BLaER1 treated with 17β-estradiol and CSF1 and Interleukin-3, amounts not matched to agents 10 nM and 100 nM (cell line): ENCODE data around the gene TGFBR3.
A peak's percentile ranks its signal among the peaks of the same experiment; 100 is the strongest.

Source experiments
- H3K27ac ChIP-seq, 11 experiments: shearing (Covaris generic); formaldehyde crosslinking; 2 replicates each; pipeline ENCODE4 v1.8.1; 2022
- H3K27me3 ChIP-seq, 11 experiments: shearing (Covaris generic); formaldehyde crosslinking; 2 replicates each; pipeline ENCODE4 v1.8.1; 2022
- H3K36me3 ChIP-seq, 11 experiments: shearing (Covaris generic); formaldehyde crosslinking; 2 replicates each; pipeline ENCODE4 v1.8.1; 2022
- H3K4me1 ChIP-seq, 10 experiments: shearing (Covaris generic); formaldehyde crosslinking; 2 replicates each; pipeline ENCODE4 v1.8.1; 2022
- H3K4me2 ChIP-seq, 11 experiments: shearing (Covaris generic); formaldehyde crosslinking; 2 replicates each; pipeline ENCODE4 v1.8.1; 2022
- H3K4me3 ChIP-seq, 10 experiments: shearing (Covaris generic); formaldehyde crosslinking; 2 replicates each; pipeline ENCODE4 v1.8.1; 2022
- H3K9ac ChIP-seq, 11 experiments: shearing (Covaris generic); formaldehyde crosslinking; 2 replicates each; pipeline ENCODE4 v1.8.1; 2022
- H3K9me3 ChIP-seq, 11 experiments: shearing (Covaris generic); formaldehyde crosslinking; replicated peaks in 1 of 11; 2 replicates each; pipeline ENCODE4 v1.8.1; 2022
- H4K20me1 ChIP-seq, 11 experiments: shearing (Covaris generic); formaldehyde crosslinking; 2 replicates each; pipeline ENCODE4 v1.8.1; 2022
- Cebpa-rat ChIP-seq, 11 experiments: shearing (Covaris generic); IDR thresholded peaks; 2 replicates each; pipeline ENCODE4 v1.8.1; 2022

Gene TGFBR3

DNA sequence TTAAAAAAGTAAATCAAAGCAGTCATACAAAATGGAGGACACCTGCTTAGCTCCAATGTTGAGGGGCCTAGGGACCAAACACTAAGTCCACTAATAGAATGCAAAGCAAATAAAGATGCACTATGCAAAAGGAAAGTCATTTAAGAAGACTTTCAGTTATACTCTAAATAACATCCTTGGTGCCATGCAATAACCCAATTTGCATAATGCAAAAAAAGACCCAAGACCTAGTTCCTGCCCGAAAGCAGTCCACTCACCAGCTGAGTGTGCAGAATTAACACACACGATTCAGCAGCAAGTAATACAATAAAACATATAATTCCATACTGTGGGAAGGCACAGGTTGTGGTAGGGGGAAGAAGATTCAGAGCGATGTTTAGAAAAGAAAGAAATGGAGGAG, 101.8 kb downstream of the TGFBR3 start:
- H3K4me1 ChIP-seq, result peaks cover 7 to 25% (median 18%) of the 10 kb centered on the region in 10 experiments; a peak in 18 of 20 replicates
- no peaks in the 10 kb centered on the region for H4K20me1 ChIP-seq
- H3K4me3 ChIP-seq, result no peak overlapping the region
- peaks cover 0 to 13% (median 0%) of the 10 kb centered on the region in 11 experiments; a peak in 2 of 22 replicates for H3K36me3 ChIP-seq
- peak overlapping the region in 2 of 11 experiments; percentile 39 to 40; a peak in 4 of 22 replicates for H3K4me2 ChIP-seq
- no peaks in the 10 kb centered on the region for H3K27me3 ChIP-seq
- no peak for TF ChIP-seq Cebpa-rat (IDR thresholded peaks at IDR 0.05)
- H3K9ac ChIP-seq, result no peak overlapping the region
- H3K27ac ChIP-seq, result no peak overlapping the region
- peaks cover 0 to 11% (median 4%) of the 10 kb centered on the region in 11 experiments; a peak in 7 of 22 replicates for H3K9me3 ChIP-seq

DNA sequence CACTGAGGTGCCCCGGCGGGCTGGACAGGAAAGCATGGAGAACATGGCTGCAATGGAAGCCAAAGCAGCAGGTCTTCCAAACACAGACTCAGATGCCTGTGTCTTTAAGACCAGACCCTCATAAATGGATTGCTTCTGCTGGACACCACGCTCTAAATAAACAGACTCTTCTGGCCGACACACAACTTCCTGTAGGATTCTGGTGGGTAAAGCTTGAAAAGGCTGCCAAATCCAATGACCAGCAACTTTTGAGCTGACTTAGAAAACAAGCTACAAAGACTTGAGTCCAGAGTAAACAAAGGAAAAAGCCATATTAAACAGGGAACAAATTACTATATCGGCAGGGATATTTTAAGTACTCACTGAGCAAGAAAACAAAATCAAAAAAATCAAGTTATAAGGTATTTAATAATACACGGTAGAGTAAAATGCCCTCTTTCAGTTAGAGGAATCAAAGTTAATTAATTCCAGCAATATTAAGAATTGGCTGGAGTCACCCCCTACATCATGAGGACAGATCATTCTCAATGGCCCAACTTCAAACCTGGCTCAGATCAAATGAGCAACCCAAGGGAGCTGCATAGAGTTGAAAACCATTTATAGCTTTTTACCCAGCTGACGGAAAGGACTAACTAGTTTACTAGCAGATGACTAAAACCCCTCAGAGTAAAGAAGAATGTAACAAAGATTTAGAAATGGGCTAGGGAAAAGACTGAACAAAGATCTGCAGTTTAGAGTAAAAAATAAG, 102.4 kb downstream of the TGFBR3 start:
- Histone ChIP-seq H4K20me1 (no peaks in the 10 kb centered on the region), H3K36me3 (peaks cover 0 to 13% (median 0%) of the 10 kb centered on the region in 11 experiments; a peak in 2 of 22 replicates), H3K4me1 (peaks cover 6 to 19% (median 13%) of the 10 kb centered on the region in 10 experiments; a peak in 18 of 20 replicates), H3K27ac (no peak overlapping the region), H3K27me3 (no peaks in the 10 kb centered on the region), H3K4me2 (peak overlapping the region in 2 of 11 experiments; percentile 39 to 40; a peak in 3 of 22 replicates), H3K9me3 (peaks cover 0 to 11% (median 4%) of the 10 kb centered on the region in 11 experiments; a peak in 7 of 22 replicates), H3K9ac (no peak overlapping the region), H3K4me3 (no peak overlapping the region)
- TF ChIP-seq Cebpa-rat (IDR thresholded peaks at IDR 0.05), result no peak

- Histone ChIP-seq H3K4me2 (peak overlapping the region in 1 of 11 experiments; percentile 20; a peak in 2 of 22 replicates), H3K4me3 (no peak overlapping the region), H3K9ac (no peak overlapping the region), H3K4me1 (peaks cover 0 to 17% (median 0%) of the 10 kb centered on the region in 10 experiments; a peak in 6 of 20 replicates), H3K9me3 (peaks cover 0 to 11% (median 4%) of the 10 kb centered on the region in 11 experiments; a peak in 7 of 22 replicates), H3K27ac (no peak overlapping the region), H3K27me3 (no peaks in the 10 kb centered on the region), H3K36me3 (peaks cover 0 to 13% (median 0%) of the 10 kb centered on the region in 11 experiments; a peak in 2 of 22 replicates), H4K20me1 (no peaks in the 10 kb centered on the region)
- TF ChIP-seq Cebpa-rat (IDR thresholded peaks at IDR 0.05), result no peak
Observed at GRCh38 chr1:91781901-91782622, 103.9 kb downstream of the TGFBR3 start.

- Histone ChIP-seq H3K27me3 (no peaks in the 10 kb centered on the region), H3K9ac (no peak overlapping the region), H4K20me1 (no peaks in the 10 kb centered on the region), H3K4me3 (no peak overlapping the region), H3K4me1 (peaks cover 0 to 17% (median 0%) of the 10 kb centered on the region in 10 experiments; a peak in 6 of 20 replicates), H3K9me3 (peaks cover 0 to 11% (median 4%) of the 10 kb centered on the region in 11 experiments; a peak in 7 of 22 replicates), H3K36me3 (peaks cover 0 to 13% (median 0%) of the 10 kb centered on the region in 11 experiments; a peak in 2 of 22 replicates), H3K27ac (no peak overlapping the region), H3K4me2 (peak overlapping the region in 3 of 11 experiments; percentile 1 to 49 (median 20); a peak in 3 of 22 replicates)
- TF ChIP-seq Cebpa-rat (IDR thresholded peaks at IDR 0.05), result no peak
Observed at GRCh38 chr1:91781371-91781825, 104.6 kb downstream of the TGFBR3 start.

DNA sequence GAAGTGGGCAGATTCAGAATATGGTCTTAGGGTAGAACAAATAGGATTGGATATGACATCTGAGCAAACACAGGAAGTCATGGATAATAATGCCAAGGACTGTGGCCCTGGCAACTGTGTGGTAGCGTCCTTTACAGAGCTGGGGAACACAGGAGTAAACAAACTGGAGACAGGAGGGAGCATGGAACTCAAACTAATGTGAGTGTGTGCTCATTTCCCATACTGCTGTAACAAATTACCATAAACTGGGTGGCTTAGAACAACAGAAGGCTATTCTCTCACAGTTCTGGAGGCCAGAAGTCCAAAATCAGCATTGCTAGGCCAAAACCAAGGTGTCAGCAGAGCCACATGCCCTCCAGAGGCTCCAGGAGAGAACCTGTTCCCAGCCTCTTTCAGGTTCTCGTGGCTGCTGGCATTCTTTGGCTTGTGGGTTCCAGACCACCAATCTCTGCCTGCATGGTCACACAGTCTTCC, 106.4 kb downstream of the TGFBR3 start:
- H3K4me3 ChIP-seq, result no peak overlapping the region
- peaks cover 0 to 17% (median 0%) of the 10 kb centered on the region in 10 experiments; a peak in 6 of 20 replicates for H3K4me1 ChIP-seq
- H3K27ac ChIP-seq, result no peak overlapping the region
- H3K9ac ChIP-seq, result no peak overlapping the region
- no peak overlapping the region for H3K4me2 ChIP-seq
- TF ChIP-seq Cebpa-rat (IDR thresholded peaks at IDR 0.05), result no peak
- no peaks in the 10 kb centered on the region for H3K27me3 ChIP-seq
- no peaks in the 10 kb centered on the region for H4K20me1 ChIP-seq
- H3K36me3 ChIP-seq, result peaks cover 0 to 13% (median 0%) of the 10 kb centered on the region in 11 experiments; a peak in 2 of 22 replicates
- peaks cover 0 to 5% (median 0%) of the 10 kb centered on the region in 11 experiments; a peak in 2 of 22 replicates for H3K9me3 ChIP-seq

DNA sequence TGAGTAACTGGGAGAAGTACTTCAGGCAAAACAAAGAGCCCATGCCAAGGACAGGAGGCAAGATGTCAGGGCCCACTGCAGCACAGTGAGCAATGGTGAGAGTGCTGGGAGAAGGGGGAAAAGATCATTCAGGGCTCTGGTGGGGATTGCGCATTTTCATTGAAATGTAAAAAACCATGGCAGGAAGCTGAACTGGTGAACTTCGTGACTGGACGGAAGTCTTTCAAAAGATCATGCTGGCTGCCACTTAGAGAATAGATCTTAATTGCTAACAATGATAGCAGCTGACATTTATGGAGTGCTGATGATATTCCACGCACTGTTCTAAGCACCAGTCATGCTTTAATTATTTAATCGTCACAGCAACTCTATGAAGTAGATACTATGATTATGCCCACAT, 107.0 kb downstream of the TGFBR3 start:
- no peaks in the 10 kb centered on the region for H4K20me1 ChIP-seq
- H3K27me3 ChIP-seq, result no peaks in the 10 kb centered on the region
- H3K27ac ChIP-seq, result no peak overlapping the region
- peaks cover 0 to 13% (median 0%) of the 10 kb centered on the region in 11 experiments; a peak in 2 of 22 replicates for H3K36me3 ChIP-seq
- H3K4me3 ChIP-seq, result no peak overlapping the region
- H3K9ac ChIP-seq, result no peak overlapping the region
- H3K4me1 ChIP-seq, result peaks cover 0 to 12% (median 0%) of the 10 kb centered on the region in 10 experiments; a peak in 6 of 20 replicates
- peaks cover 0 to 6% (median 0%) of the 10 kb centered on the region in 11 experiments; a peak in 2 of 22 replicates for H3K9me3 ChIP-seq
- no peak for TF ChIP-seq Cebpa-rat (IDR thresholded peaks at IDR 0.05)
- no peak overlapping the region for H3K4me2 ChIP-seq

DNA sequence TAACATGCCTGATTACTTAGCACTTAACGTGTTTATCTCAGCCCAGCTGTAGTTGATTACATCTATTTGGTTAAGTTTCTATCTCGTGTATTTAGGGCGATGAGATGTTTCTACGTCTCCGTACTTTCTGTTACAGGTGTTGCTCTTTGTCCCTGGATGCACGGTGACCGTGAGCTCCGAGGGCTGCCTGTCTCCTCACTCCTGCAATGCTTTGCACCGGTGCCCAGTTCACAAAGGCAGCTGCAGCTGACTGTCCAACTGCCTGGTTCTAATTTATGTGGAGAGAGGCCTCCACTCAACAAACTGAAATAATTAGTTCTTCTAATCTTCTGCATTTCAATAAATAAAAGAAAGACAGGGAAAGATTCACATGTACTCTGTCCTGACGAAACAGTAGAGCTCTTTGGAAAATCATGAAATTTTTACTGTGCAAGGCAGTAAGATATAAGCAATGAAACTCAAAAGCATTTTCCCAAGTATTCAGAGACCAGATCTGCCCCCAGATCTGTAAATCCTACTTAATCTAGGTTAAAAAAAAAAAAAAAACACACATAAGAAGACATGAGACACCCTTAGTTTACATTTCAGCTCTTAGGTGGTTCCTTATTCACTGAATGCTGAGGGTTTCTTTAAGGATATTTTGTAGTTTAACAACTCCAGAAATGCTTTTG, 108.2 kb downstream of the TGFBR3 start:
- peaks cover 0 to 6% (median 0%) of the 10 kb centered on the region in 11 experiments; a peak in 2 of 22 replicates for H3K36me3 ChIP-seq
- H3K27ac ChIP-seq, result no peak overlapping the region
- H3K4me2 ChIP-seq, result no peak overlapping the region
- H3K9ac ChIP-seq, result no peak overlapping the region
- peaks cover 0 to 12% (median 0%) of the 10 kb centered on the region in 10 experiments; a peak in 6 of 20 replicates for H3K4me1 ChIP-seq
- no peak overlapping the region for H3K4me3 ChIP-seq
- H3K9me3 ChIP-seq, result peaks cover 0 to 6% (median 0%) of the 10 kb centered on the region in 11 experiments; a peak in 2 of 22 replicates
- H4K20me1 ChIP-seq, result no peaks in the 10 kb centered on the region
- no peak for TF ChIP-seq Cebpa-rat (IDR thresholded peaks at IDR 0.05)
- H3K27me3 ChIP-seq, result no peaks in the 10 kb centered on the region

GRCh38 chr1:91777196-91777595, 108.8 kb downstream of the TGFBR3 start:
- H3K9ac ChIP-seq, result no peak overlapping the region
- no peaks in the 10 kb centered on the region for H3K36me3 ChIP-seq
- H3K4me1 ChIP-seq, result peaks cover 0 to 12% (median 0%) of the 10 kb centered on the region in 10 experiments; a peak in 6 of 20 replicates
- no peaks in the 10 kb centered on the region for H4K20me1 ChIP-seq
- H3K27me3 ChIP-seq, result no peaks in the 10 kb centered on the region
- no peak overlapping the region for H3K27ac ChIP-seq
- no peak overlapping the region for H3K4me3 ChIP-seq
- H3K4me2 ChIP-seq, result no peak overlapping the region
- H3K9me3 ChIP-seq, result peaks cover 0 to 6% (median 0%) of the 10 kb centered on the region in 11 experiments; a peak in 2 of 22 replicates
- TF ChIP-seq Cebpa-rat (IDR thresholded peaks at IDR 0.05), result no peak
